Esophagus mucosa (tissue), 1 donor: ENCODE results near the gene SH3BP1. TPM values are rescaled to one million over a fixed set of nuclear protein-coding genes. Genes with fewer than 3 reads are reported as not detected.

Experiments used
- ATAC-seq: fragments of 200-7000 bp; cut with Tn5 transposase; one replicate; pipeline ENCODE4 v1.9.1; 2020
- total RNA-seq: library from RNA; stranded (reverse); gene quantifications from one replicate; pipeline ENCODE4 v1.2.4, GENCODE V29; 2023
- donor health status: DM: yes; HTN: yes; CAD: no.

Gene SH3BP1
- total RNA-seq, 1 donor from 2014 or later: 40.2 TPM

- ATAC-seq: no peak
Observed at GRCh38 chr22:37659897-37660708, 20.6 kb downstream of the SH3BP1 start.

- ATAC-seq: no peak
Observed at GRCh38 chr22:37660709-37661045, 21.2 kb downstream of the SH3BP1 start.

GRCh38 chr22:37661160-37661924 lies 21.9 kb downstream of the SH3BP1 start:
- no peak for ATAC-seq

GRCh38 chr22:37662039-37662438 lies 22.6 kb downstream of the SH3BP1 start:
- no peak for ATAC-seq

- no peak for ATAC-seq
Observed at GRCh38 chr22:37663521-37664140, 24.2 kb downstream of the SH3BP1 start.

- no peak for ATAC-seq
Observed at GRCh38 chr22:37664249-37665101, 25.0 kb downstream of the SH3BP1 start.

GRCh38 chr22:37665487-37665886 lies 26.0 kb downstream of the SH3BP1 start:
- ATAC-seq: no peak

GRCh38 chr22:37669586-37669985 lies 30.1 kb downstream of the SH3BP1 start:
- ATAC-seq: no peak

GRCh38 chr22:37672206-37672919 lies 32.9 kb downstream of the SH3BP1 start:
- no peak for ATAC-seq

- no peak for ATAC-seq
Observed at GRCh38 chr22:37672920-37673455, 33.5 kb downstream of the SH3BP1 start.

GRCh38 chr22:37674248-37674647 lies 34.8 kb downstream of the SH3BP1 start:
- no peak for ATAC-seq

GRCh38 chr22:37674951-37675929 lies 35.8 kb downstream of the SH3BP1 start, which contains the start of gene LGALS1:
TSS of gene LGALS1 (plus strand) at chr22:37675636. CDS start at chr22:37675703, 67 bp downstream.
- peak; percentile 82 for ATAC-seq

- ATAC-seq: no peak
Observed at GRCh38 chr22:37675930-37676735, 36.7 kb downstream of the SH3BP1 start.

GRCh38 chr22:37676736-37677492 lies 37.4 kb downstream of the SH3BP1 start:
- peak; percentile 60 for ATAC-seq

- ATAC-seq: no peak
Observed at GRCh38 chr22:37677493-37677974, 38.1 kb downstream of the SH3BP1 start.

- ATAC-seq: no peak
Observed at GRCh38 chr22:37678372-37678771, 38.9 kb downstream of the SH3BP1 start.

- no peak for ATAC-seq
Observed at GRCh38 chr22:37679670-37680069, 40.2 kb downstream of the SH3BP1 start.

- ATAC-seq: no peak
Observed at GRCh38 chr22:37680191-37680851, 40.9 kb downstream of the SH3BP1 start.
